A172 (cell line): ENCODE results near the gene MISP3. TPM values are rescaled to one million over a fixed set of nuclear protein-coding genes. Genes with fewer than 3 reads are reported as not detected.

ENCODE experiments used
- DNase-seq: peaks from one replicate; pipeline ENCODE4 v3.0.0-alpha.2; 2015; ENCODE audit warnings: low spot score
- total RNA-seq: library from RNA; depleted of rRNA; stranded (reverse); fragments of >200 nt; shearing (Covaris generic); gene quantifications from 2 replicates; pipeline ENCODE4 v1.2.3, GENCODE V29; 2014

Gene MISP3
- total RNA-seq, 1 experiment from 2014 or later = 0.43 TPM

- DNase-seq = peak; percentile 99
These were observed 8.6 kb downstream of the MISP3 start for GRCh38 chr19:14080887-14081796.

- no peak for DNase-seq
These were observed 9.4 kb downstream of the MISP3 start for GRCh38 chr19:14081797-14082674.

DNA sequence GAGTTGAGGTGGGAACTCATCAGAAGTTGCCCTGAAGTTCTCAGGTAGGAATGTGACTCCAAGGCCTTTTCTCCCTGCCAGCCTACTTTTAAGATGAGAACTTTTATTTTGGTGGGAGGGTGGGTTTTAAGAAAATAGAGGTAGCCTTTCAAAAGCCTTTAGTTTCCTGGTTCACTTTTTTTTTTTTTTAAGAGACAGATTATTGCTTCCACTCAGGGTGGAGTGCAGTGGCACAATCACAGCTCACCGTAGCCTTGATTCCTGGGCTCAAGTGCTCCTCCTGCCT is 10.0 kb downstream of the MISP3 start:
- no peak for DNase-seq

- DNase-seq = no peak
These were observed 12.9 kb downstream of the MISP3 start, which contains the start of gene C19orf67 for GRCh38 chr19:14085309-14085995. Gene C19orf67 (minus strand): TSS chr19:14085783. CDS start chr19:14085627, 156 bp downstream.

- DNase-seq = no peak
These were observed 13.5 kb downstream of the MISP3 start for GRCh38 chr19:14086098-14086497.

GRCh38 chr19:14088634-14089411 is 16.2 kb downstream of the MISP3 start:
- no peak for DNase-seq

DNA sequence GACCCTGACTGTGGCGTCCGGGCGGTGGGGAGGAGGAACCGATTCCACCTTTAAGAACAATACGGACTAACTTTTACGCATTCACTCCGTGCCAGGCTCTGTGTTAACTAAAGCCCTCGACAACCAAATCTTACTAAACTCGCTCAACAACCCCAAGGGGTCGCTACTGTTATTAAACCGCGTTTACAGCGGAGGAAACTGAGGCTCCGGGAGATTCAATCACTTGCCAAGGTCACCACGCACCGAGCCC is 16.8 kb downstream of the MISP3 start:
- no peak for DNase-seq

- no peak for DNase-seq
These were observed 17.3 kb downstream of the MISP3 start for GRCh38 chr19:14089662-14090508.

DNA sequence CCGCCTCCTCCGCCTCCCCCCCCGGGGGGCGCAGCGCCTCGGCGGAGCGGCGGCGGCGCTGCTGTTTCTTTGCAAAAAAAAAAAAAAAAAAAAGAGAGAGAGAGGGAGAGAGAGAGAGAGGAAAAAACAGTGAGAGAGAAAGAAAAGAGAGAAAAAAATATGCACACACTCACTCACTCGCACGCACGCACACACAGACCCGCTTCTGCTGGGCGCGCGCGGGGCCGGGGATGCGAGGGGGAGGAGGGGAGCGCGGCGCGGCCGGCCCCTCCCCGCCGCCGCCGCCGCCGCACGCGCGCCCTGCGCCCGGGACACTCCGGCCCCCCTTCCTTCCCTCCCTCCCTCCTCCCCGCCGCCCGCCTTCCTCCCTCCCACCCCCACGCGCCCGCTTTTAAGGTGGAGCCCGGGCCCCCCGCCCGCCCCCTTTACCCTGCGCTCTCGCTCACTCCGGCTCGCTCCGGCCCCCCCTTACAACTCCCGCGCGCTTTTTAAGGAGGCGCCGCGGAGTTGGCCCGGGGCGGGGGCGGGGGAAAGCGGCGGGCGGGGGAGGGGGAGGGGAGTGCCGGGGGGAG is 18.0 kb downstream of the MISP3 start, which contains the start of gene SAMD1:
TSS of gene SAMD1 (minus strand) at position 243 of the 572 bp plus-strand sequence.
- peak; percentile 49 for DNase-seq

DNA sequence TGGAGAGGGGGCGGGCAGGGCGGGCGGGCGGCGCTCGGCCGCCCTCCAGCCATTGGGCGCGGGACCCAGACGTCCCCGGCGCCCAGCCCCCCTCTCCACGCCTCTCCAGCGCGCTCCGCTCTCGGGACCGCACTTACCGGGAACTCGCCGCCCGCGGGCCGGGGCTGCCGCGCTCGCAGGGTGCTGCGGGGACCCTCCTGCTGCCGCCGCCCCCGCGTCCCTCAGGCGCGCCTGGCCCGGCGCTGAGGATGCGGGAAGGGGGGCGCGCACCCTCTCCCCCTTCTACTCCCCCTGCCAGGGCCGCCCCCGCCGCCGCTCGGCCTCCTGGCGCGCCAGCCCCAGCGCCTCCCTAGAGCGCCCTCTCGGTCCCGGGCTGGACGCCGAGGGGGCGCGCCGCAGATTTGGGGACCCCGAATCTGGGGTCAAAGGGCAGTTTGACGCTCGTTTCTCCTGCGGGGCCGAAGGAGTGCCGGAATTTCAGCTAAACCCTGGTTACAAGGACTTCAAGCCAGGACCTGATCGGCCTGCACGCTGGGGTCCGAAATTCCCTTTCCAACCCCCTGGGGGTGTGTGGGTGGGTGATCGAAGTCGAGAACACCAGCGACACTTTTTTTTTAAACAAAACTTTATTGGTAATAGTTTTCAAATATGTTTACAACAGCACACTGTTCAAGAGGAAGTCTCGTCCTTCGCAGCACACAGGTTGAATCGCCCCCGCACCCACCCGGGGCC is 18.7 kb downstream of the MISP3 start:
- peak; percentile 46 for DNase-seq

DNA sequence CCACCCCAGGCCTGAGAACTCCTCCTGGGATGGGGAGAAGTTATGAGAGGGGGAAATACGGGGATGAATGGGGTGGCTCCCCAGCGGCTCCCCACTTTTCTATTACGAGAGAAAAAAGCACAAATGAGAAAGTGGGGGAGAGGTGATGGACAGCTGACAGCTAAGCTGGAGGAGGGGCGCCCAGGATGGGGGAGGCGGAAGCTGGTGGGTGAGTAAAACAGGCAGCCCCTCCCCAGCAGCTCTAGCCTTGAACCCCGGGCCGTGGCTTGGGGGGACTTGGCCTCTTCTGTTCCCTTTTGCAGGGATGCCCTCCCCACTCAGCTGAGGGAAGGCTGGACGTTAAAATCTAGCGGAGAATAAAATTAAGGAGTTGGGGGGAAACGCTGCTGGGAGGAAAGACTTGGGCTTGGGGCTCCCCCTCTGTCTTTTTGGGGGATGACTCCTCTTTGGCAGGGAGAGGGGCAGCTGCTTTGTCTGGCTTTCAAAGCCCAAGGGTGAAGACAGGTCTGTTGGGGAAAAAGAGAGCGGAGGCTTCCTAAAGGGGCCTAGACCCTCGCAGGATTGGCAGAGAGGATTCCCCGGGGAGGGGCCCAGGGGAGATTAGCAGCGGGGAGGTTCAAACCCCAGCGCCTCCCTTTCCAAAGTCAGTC is 19.4 kb downstream of the MISP3 start:
- no peak for DNase-seq

DNA sequence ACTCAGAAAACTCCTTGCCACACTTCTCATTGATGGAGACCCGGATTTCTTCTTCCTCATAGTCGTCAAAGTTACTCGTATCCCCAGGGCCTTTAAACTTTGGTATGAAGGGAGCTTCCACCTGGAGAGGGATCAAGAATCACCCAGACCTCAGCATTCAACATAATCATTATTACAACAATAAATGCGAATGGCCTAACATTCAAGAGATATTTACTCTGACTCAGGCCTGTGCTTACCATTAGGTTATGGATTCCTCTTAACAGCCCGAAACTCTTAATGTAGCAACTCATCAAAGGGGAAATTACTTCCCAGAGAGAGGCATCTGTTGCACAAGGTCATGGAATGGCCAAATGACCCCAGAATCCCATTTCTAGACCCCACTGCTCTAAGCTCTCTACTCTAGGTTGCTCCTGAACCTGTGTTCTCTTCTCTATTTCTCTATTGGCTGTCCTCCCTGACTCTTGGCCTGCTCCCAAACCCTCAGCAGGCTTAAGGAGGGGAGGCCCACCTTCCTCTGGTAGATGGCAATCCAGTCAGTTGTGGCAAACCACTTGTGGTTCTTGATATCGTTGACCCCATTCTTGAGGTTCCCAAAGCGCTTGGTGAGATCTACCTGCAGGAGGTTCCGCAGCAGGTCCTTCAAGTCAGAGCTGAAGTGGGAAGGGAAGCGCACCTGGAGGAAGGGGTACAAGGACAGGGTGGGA is 20.7 kb downstream of the MISP3 start:
- no peak for DNase-seq

GRCh38 chr19:14094854-14095253 is 22.3 kb downstream of the MISP3 start:
- DNase-seq = no peak

DNA sequence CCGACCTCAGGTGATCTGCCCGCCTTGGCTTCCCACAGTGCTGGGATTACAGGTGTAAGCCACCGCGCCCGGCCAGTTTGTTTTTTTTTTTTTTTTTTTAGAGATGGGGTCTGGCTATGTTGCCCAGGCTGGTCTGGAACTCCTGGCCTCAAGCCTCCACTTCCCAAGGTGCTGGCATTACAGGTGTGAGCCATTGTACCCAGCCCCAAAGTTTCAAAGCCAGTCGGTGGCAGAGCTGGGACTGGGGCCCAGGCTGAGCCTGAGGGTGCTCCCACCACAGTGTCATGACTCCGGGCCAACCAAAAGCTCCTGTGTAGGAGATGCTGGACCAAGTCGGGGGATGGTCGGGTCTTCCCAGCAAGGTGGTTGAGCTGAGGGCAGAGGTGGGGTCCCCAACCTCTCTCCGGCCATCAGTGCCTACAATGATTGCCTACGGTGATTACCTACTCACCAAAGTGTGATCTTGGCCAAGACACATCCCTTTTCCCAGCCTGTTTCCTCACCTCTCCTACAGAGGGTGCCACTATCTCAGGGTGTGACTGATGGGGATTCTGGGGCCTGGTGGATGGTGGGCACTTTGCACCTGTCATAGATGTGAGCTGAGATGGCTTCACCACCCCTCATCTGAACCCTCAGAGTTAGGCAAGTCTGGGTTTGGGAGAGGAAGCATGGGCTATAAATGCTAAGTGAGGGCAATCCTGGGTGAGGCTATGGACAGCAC is 23.8 kb downstream of the MISP3 start:
- no peak for DNase-seq

- no peak for DNase-seq
These were observed 25.1 kb downstream of the MISP3 start for GRCh38 chr19:14097532-14098151.

DNA sequence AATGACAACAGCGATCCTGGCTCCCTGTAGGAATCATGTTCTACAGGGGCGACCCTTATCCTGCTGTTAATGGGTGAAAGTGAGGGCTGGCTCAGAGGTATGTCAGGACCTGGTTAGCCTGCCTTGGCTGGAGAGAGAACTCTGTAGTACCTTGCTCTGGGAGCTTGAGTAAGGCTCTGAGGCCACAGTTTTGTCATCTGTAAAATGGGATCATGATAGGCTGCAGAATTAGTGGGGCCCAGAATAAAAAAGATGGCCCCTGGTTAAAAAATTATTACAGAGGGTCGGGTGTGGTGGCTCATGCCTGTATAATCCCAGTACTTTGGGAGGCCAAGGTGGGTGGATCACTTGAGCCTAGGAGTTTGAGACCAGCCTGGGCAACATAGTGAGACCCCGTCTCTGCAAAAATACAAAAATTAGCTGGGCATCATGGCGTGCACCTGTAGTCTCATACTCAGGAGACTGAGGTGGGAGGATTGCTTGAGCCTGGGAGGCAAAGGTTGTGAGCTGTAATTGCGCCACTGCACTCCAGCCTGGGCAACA is 28.5 kb downstream of the MISP3 start:
- DNase-seq = no peak

GRCh38 chr19:14102102-14102696 is 29.6 kb downstream of the MISP3 start:
- no peak for DNase-seq
